Neural progenitor cell (in vitro differentiated cells): Measurements from ENCODE around the gene HIF1AN. TPM values are rescaled to one million over a fixed set of nuclear protein-coding genes. Genes with fewer than 3 reads are reported as not detected.
A peak's percentile ranks its signal among the peaks of the same experiment; 100 is the strongest.

Experiments
- DNase-seq: peaks from one replicate; pipeline ENCODE4 v3.0.0-alpha.2; 2016; ENCODE audit warnings: low spot score
- H2AFZ ChIP-seq: fragments of 200-600 bp; sonication (generic); replicated peaks from 2 replicates; pipeline ENCODE4 v1.6.1; 2016; ENCODE audit warnings: antibody characterized with exemption
- H3F3A ChIP-seq: fragments of 200-600 bp; sonication (generic); 2 replicates; pipeline ENCODE4 v1.6.1; 2016; ENCODE audit warnings: antibody characterized with exemption, low read depth
- H3K27ac ChIP-seq: fragments of 200-600 bp; sonication (generic); 2 replicates; pipeline ENCODE4 v1.5.1; 2016; ENCODE audit warnings: mild to moderate bottlenecking
- H3K27me3 ChIP-seq: fragments of 200-600 bp; sonication (generic); 2 replicates; pipeline ENCODE4 v1.6.1; 2016; ENCODE audit warnings: mild to moderate bottlenecking, moderate library complexity
- H3K36me3 ChIP-seq: fragments of 200-600 bp; sonication (generic); 2 replicates; pipeline ENCODE4 v1.5.1; 2016
- H3K4me1 ChIP-seq: fragments of 200-600 bp; sonication (generic); 2 replicates; pipeline ENCODE4 v1.6.1; 2016; ENCODE audit warnings: mixed run types
- H3K4me2 ChIP-seq: fragments of 200-600 bp; sonication (generic); 2 replicates; pipeline ENCODE4 v1.6.1; 2016
- H3K4me3 ChIP-seq: fragments of 200-600 bp; sonication (generic); 2 replicates; pipeline ENCODE4 v1.5.1; 2016
- H3K79me2 ChIP-seq: fragments of 200-600 bp; sonication (generic); 2 replicates; pipeline ENCODE4 v1.6.1; 2016; ENCODE audit warnings: low read depth
- H3K9ac ChIP-seq: fragments of 200-600 bp; sonication (generic); 2 replicates; pipeline ENCODE4 v1.6.1; 2016
- H3K9me3 ChIP-seq: fragments of 200-600 bp; sonication (generic); 2 replicates; pipeline ENCODE4 v1.5.1; 2016; ENCODE audit warnings: low read depth
- H4K20me1 ChIP-seq: fragments of 200-600 bp; sonication (generic); 2 replicates; pipeline ENCODE4 v1.6.1; 2016; ENCODE audit warnings: low read depth
- H3K27ac Mint-ChIP-seq: 3 replicates; pipeline ENCODE4 v1.8.0; 2021; ENCODE audit warnings: mixed read lengths
- H3K27me3 Mint-ChIP-seq: 2 replicates; pipeline ENCODE4 v1.8.0; 2022; ENCODE audit warnings: low read depth, mild to moderate bottlenecking, inconsistent platforms, moderate library complexity, mixed read lengths; ENCODE audit not compliant: insufficient read depth
- H3K36me3 Mint-ChIP-seq: 3 replicates; pipeline ENCODE4 v1.8.0; 2021; ENCODE audit warnings: mixed read lengths
- H3K4me1 Mint-ChIP-seq: 3 replicates; pipeline ENCODE4 v1.8.0; 2021; ENCODE audit warnings: mixed read lengths
- H3K4me3 Mint-ChIP-seq: 3 replicates; pipeline ENCODE4 v1.8.0; 2021; ENCODE audit warnings: mild to moderate bottlenecking, moderate library complexity, mixed read lengths
- H3K9me3 Mint-ChIP-seq: 3 replicates; pipeline ENCODE4 v1.8.0; 2020; ENCODE audit warnings: mixed read lengths
- EZH2 ChIP-seq: fragments of 200-600 bp; sonication (generic); IDR thresholded peaks from 2 replicates; pipeline ENCODE4 v1.6.1; 2017; ENCODE audit warnings: antibody characterized with exemption, mild to moderate bottlenecking, moderate library complexity
- EZH2phosphoT487 ChIP-seq: fragments of 200-600 bp; sonication (generic); IDR thresholded peaks from 2 replicates; pipeline ENCODE4 v1.6.1; 2017; ENCODE audit warnings: antibody characterized with exemption
- total RNA-seq: library from RNA; depleted of rRNA; stranded (reverse); fragments of >200 nt; gene quantifications from 2 replicates; pipeline ENCODE4 v1.2.3, GENCODE V29; 2015; ENCODE audit warnings: low replicate concordance
- TF ChIP-seq, protein P1 (sequence below): fragments of 200-600 bp; sonication (generic); IDR thresholded peaks from 2 replicates; pipeline ENCODE4 v1.5.1; 2017; ENCODE audit warnings: antibody characterized with exemption, mild to moderate bottlenecking

HIF1AN gene
- total RNA-seq, 1 donor from 2014 or later, result 26.4 TPM

DNA sequence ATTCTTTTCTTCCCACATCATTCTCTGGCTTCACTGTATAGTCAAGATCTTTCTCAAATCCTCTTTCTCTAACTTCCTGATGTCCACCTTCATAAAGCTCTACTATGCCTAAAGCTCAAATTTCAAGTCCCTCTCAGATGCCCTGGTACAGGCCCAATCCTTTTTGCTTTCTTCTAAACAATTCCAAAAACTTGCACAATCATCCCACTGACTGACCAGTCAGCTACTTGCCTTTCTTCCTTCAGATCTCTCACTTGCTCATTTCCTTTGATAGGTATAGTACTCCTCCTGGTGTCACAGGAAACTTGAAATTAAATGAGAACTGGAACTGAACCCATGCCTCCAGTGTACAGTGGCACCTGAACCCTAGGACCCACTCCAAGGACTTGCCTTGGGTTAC is 34.3 kb upstream of the HIF1AN start:
- peaks cover 2% of the 10 kb centered on the region for H3K9me3 Mint-ChIP-seq
- TF ChIP-seq, protein P1, sequence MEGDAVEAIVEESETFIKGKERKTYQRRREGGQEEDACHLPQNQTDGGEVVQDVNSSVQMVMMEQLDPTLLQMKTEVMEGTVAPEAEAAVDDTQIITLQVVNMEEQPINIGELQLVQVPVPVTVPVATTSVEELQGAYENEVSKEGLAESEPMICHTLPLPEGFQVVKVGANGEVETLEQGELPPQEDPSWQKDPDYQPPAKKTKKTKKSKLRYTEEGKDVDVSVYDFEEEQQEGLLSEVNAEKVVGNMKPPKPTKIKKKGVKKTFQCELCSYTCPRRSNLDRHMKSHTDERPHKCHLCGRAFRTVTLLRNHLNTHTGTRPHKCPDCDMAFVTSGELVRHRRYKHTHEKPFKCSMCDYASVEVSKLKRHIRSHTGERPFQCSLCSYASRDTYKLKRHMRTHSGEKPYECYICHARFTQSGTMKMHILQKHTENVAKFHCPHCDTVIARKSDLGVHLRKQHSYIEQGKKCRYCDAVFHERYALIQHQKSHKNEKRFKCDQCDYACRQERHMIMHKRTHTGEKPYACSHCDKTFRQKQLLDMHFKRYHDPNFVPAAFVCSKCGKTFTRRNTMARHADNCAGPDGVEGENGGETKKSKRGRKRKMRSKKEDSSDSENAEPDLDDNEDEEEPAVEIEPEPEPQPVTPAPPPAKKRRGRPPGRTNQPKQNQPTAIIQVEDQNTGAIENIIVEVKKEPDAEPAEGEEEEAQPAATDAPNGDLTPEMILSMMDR, result no peak
- TF ChIP-seq EZH2phosphoT487, result no peak
- no peak for TF ChIP-seq EZH2
- Histone ChIP-seq H3K79me2 (no peaks in the 10 kb centered on the region), H2AFZ (no peak overlapping the region), H3K4me2 (no peak overlapping the region), H3K4me1 (peaks cover 34% of the 10 kb centered on the region), H3K27ac (no peak overlapping the region), H3K36me3 (no peaks in the 10 kb centered on the region), H4K20me1 (no peaks in the 10 kb centered on the region), H3K9ac (no peak overlapping the region), H3K27me3 (peaks cover 24% of the 10 kb centered on the region), H3F3A (peaks cover 19% of the 10 kb centered on the region), H3K4me3 (no peak overlapping the region), H3K9me3 (no peaks in the 10 kb centered on the region)
- no peak for DNase-seq
- peaks cover 47% of the 10 kb centered on the region for H3K36me3 Mint-ChIP-seq
- H3K4me3 Mint-ChIP-seq, result no peak overlapping the region
- H3K27ac Mint-ChIP-seq, result peak overlapping the region; percentile 1
- peaks cover 58% of the 10 kb centered on the region for H3K4me1 Mint-ChIP-seq
- peaks cover 3% of the 10 kb centered on the region for H3K27me3 Mint-ChIP-seq

DNA sequence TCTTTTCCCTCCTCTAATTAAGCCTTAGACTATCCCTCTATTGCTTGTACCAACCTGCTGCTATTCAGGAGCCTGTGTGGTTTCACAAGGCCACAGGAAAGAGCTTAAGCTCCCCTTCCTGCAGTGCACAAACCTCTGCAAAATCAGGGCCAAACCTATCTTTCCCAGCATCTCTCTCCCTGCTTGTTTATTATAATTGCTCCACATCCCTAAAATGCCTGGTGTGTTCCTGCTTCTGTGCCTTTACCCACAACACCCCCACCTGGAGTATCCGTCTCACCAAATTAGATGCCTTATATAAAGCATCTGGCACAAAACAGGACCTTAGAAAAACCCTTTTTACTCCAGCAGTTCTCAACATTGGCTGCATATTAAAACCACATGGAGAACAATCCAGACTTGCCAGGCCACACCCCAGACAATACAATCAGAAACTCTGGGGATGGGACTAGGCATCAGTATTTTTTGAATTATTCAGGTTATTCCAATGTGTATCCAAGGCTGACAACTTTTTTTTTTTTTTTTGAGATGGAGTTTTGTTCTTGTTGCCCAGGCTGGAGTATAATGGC is 32.7 kb upstream of the HIF1AN start:
- TF ChIP-seq, protein P1, result no peak
- no peak for TF ChIP-seq EZH2
- TF ChIP-seq EZH2phosphoT487, result no peak
- H3K4me3 Mint-ChIP-seq, result peak overlapping the region; percentile 5
- peaks cover 67% of the 10 kb centered on the region for H3K4me1 Mint-ChIP-seq

DNA sequence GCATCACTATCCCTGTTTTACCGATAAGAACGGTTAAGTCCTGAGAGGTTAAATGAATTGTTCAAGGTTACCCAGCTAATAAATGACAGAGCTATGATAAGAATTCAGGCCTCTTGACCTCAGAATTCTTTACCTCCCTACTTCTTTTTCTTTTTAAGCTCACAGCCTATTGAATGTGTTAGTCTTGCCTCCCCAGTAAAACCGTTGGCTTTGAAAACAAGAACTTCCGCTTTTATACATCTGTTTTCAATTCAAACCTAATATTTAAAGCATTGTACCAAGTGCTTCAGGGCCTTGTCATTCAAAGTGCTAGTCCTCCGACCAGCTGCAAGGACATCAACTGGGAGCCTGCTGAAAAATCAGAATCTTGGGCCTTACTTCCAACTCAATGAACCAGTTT is 31.6 kb upstream of the HIF1AN start:
- H3K36me3 Mint-ChIP-seq, result peaks cover 41% of the 10 kb centered on the region
- peaks cover 75% of the 10 kb centered on the region for H3K4me1 Mint-ChIP-seq
- Histone ChIP-seq H3K36me3 (no peaks in the 10 kb centered on the region), H4K20me1 (peaks cover 2% of the 10 kb centered on the region), H3K4me3 (no peak overlapping the region), H3F3A (peaks cover 19% of the 10 kb centered on the region), H3K27ac (no peak overlapping the region), H2AFZ (no peak overlapping the region), H3K79me2 (no peaks in the 10 kb centered on the region), H3K4me2 (no peak overlapping the region), H3K9ac (no peak overlapping the region), H3K27me3 (peaks cover 24% of the 10 kb centered on the region), H3K4me1 (peaks cover 51% of the 10 kb centered on the region), H3K9me3 (no peaks in the 10 kb centered on the region)
- no peak for TF ChIP-seq EZH2
- no peak for TF ChIP-seq EZH2phosphoT487
- TF ChIP-seq, protein P1, result no peak
- no peak for DNase-seq
- H3K27ac Mint-ChIP-seq, result peak overlapping the region; percentile 78
- no peak overlapping the region for H3K4me3 Mint-ChIP-seq
- no peaks in the 10 kb centered on the region for H3K9me3 Mint-ChIP-seq
- peaks cover 6% of the 10 kb centered on the region for H3K27me3 Mint-ChIP-seq

More for the DNA sequence above, 32.7 kb upstream of the HIF1AN start:
- Histone ChIP-seq H3K4me2 (peak overlapping the region; percentile 43), H3K36me3 (no peaks in the 10 kb centered on the region), H2AFZ (no peak overlapping the region), H3K4me1 (peaks cover 45% of the 10 kb centered on the region), H3K27ac (no peak overlapping the region), H4K20me1 (no peaks in the 10 kb centered on the region), H3K27me3 (peaks cover 29% of the 10 kb centered on the region), H3K9ac (no peak overlapping the region), H3F3A (peaks cover 19% of the 10 kb centered on the region), H3K79me2 (no peaks in the 10 kb centered on the region), H3K4me3 (no peak overlapping the region), H3K9me3 (no peaks in the 10 kb centered on the region)
- Mint-ChIP-seq H3K36me3 (peaks cover 47% of the 10 kb centered on the region), H3K9me3 (no peaks in the 10 kb centered on the region), H3K27me3 (peaks cover 4% of the 10 kb centered on the region), H3K27ac (peak overlapping the region; percentile 39)
- DNase-seq, result peak; percentile 28
